Effector CD8-positive, alpha-beta T cell (primary cell): ENCODE measurements around the gene ERCC6L.
"Not testable (repeated sequence)": the region's sequence is repeated elsewhere in the genome, so short reads cannot be mapped to it uniquely, and the experiment has no call there.

Source experiments
- DNase-seq: peaks from one replicate; lab custom pipeline; 2025; lab: John Stamatoyannopoulos, UW

Gene ERCC6L

DNA sequence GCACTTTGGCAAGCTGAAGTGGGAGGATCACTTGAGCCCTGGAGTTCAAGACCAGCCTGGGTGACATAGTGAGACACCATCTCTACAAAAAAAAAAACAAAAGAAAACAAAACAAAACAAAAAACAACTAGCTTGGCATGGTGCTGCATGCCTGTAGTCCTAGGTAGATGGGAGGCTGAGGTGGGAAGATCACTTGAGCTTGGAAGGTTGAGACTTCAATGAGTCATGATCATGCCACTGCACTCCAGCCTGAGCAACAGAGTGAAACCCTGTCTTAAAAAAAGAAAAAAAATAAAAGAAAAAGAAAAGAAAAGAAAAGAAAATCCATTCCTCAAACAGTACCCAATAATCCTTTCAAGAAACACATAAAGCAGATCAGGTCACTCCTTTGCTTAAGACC is 14.9 kb upstream of the ERCC6L start:
- DNase-seq: no peak

DNA sequence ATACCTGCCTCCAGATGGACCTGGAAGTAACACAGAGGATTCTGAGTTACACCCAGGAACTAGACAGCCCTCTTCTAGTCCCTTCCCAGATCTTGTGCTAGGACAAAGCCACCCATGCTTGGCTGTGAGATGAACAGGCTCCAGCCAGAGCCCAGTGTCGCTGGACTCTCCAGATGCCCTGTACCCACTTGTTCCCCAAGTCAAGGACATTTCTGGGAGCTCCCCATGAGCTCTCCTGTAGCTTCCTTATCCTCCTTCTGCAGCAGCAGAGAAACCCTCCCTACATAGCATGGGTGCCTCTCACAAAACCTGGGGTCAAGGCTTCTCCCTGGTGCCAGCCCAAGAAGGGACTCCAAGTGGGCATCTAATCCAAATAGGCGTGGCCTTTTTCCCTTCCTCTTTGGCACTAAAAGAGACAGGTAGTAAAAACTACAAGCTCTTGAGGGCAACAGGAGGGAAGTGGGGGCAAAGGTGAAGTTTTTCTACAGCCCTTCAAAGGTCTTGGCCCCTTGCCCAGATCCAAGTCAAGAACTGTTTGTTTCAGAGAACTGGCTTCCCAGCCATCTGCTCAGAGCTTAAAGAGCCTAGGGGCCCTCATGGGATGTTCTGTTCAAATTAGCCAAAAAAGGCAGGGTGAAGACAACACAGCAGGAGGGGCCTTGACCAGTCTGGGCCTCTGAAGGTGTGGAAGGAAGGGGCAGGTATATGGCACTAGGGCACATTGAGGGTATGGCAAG is 8.5 kb upstream of the ERCC6L start:
- DNase-seq: no peak

DNA sequence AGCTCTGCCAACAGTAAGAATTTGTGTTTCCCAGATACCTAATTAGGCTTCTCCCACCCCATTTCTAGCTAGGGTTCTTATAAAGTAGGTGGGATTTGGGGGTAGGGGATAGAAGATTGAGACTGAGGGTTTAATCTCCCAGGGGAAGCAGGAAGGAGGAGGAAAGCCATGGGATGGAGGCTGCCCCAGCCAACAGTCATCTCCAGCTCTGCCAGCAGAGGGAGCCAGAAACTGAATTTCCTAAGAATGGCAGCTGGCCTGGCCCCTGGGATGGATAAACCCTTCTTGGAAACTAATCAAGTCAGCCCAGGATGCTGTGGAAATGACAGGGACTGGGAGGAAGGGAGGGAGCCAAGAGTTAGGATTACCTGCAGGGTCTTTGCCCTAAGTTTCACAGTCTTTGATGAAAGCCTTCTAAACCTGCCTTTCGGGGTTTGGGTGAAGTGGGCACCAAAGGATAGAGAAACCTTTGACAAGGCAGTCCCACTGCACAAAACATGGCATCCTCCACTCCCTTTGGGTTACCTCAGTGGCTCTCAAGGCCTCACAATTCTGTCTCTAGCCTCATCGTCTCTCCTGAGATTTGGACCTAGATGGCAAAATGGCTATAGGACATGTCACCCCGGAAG is 6.7 kb upstream of the ERCC6L start:
- DNase-seq: peak; percentile 1

DNA sequence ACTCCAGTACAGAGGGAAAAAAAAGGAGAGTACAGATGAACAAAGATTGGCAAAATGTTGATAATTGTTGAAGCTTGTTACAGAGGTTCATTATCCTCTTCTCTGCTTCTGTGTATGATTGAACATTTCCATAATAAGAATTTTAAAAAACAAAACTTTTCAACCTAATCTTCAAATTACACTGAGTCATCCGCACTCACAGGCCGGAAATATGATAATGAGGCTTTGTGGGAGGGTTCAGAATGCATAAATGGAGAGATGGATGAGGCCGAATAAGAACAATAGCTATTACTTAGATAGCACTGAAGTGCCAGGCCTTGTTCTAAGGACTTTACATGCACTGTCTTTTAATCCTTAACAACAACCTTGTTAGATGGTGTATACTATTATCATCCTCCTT is 4.6 kb upstream of the ERCC6L start:
- DNase-seq: no peak

DNA sequence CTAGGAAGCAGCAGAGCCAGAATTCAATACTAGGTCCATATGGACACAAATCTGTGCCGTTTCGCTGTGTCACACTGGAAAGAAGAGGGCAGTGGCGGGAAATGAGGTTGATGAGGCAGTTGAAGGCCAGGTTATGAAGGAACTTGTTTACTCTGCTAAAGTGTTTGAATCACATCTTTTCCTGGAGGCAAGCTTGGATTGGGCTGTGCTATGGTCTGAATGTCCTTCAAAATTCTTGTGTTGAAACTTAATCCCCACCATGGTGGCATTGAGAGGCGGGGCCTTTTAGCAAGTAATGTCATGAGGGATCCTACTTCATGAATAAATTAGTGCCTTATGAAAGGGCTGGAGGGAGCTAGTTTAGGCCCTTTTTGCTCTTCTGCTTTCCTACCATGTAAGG is 2.1 kb upstream of the ERCC6L start:
- no peak for DNase-seq

DNA sequence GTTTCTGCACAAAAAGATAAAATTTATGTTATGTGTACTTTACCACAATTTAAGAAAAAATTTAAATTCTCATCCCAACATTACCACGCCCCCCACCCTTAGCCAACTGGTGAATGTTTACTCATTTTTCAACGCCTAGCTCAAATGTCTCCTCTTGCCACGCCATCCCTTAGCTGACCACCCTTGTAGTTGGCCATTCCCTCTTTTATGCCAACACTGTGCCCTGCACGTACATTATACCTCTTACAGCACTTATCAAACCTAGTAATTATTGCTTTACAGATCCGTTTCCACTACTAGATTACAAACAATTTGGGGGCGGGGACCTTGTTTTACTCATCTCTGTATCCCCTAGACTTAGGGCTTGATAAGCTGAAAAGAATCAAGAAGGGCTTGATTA is 644 bp downstream of the ERCC6L start:
- DNase-seq: no peak

DNA sequence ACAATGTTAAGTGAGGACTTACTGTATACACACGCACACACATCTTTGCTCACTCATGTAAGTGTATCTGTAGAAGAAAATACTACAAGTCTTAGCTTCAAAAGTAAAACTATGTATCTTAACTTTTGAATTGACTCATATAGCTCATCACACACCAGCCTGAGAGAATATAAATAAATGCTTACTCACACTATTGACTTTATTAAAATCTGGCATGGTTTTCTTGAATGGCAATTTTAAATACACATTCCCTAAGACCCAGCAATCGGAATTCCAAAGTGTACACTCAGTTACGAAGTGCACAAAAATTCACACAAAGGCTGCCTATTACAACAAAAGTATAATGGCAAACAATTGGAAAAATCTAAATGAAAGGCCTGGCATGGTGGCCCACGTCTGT is 2.0 kb downstream of the ERCC6L start:
- DNase-seq: no peak

DNA sequence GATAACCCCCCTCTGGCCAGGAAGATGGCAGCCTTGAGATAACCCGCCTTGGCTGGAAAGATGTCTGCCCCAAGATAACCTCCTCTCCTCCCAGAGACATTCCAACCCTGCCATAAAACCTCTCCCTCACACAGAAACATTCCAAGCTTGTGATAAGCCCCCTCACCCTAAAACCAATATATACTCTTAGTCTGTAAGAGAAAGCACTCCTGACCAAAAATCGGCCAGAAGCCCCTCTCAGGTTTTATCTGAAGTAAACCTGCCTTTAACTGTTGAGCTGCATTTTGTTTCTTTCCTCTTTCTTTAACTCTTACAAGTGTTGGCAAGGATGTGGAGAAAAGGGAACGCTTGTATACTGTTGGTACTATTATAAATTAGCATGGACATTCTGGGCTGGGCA is 8.5 kb downstream of the ERCC6L start:
- no peak for DNase-seq

DNA sequence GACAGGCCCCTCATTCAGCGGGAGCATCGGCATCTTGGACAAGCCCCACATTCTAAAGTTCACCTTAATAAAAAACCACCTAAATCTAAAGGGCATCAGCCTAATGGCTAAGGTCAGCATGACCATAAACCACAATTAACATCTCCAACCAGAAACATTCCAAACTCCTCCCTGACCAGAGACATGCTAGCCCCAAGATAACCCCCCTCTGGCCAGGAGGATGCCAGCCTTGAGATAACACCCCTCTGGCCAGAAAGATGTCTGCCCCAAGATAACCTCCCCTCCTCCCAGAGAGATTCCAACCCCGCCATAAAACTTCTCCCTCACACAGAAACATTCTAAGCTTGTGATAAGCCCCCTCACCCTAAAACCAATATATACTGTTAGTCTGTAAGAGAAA is 18.5 kb downstream of the ERCC6L start:
- not testable (repeated sequence) for DNase-seq

DNA sequence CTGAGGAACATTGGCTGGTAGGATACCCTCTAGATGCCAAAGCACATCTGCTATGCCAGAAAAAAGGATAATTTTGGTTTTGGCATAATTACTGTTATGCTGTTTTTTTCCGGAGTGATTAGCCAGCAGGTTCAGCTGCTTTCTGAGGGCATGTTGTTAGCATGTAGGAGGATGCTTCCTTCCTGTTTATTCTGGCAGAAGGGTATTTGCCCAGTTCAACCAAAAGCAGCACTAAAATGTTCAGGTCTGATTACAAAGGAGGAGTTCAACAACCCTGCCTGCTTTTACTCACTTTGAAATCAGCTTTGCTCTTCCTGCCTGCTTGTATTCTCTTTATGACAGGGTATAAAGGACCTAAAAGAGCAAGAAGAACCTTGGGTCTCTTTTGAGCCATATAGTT is 21.9 kb downstream of the ERCC6L start:
- DNase-seq: no peak

DNA sequence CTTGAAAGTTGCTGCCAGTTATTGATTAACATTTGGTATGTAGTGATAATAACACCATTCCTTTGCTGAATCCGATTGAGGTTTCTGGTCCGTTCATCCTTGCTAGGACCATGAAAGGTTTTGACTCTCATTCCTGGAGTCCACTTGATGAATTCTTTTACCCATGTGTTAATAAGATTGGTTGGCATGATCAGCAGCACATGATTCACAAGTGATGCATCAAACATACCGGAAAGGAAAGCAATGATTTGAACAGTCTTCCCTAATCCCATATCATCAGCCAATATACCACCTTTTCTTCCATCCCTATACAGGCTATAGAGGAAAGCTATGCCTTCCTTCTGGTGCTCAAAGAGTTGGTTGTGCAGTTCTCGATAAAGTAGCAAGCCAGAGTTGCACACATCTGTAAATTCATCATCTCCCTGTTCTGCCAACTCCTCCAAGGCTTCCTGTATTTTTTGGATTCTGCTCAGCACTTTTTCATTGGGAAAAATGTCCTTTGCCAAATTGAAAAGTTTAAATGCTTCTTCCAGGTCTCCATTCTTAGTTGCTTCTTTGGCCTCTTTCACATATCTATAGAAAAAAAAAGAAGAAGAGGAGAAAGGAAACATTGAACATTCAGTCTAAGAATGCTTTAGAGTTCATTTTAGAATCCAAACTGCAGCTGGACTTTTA is 30.6 kb downstream of the ERCC6L start:
- no peak for DNase-seq

DNA sequence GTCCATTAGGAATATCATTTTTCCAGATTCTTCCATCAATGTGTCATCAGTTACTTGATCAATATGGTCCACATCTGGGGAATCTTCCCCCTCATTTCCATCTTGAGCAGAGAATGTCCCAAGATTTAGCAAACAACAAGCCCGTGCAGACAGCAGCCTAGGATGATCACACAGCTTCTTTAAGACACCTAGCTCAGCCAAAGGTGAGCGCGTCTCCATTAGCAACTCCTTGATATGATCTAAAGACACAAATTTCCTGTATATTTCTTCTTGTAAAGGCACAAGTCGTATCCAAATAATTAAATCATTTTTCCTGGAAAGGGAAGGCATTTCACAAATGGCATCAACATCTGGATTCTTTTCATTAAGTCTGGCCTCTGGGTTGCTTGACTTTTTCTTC is 31.5 kb downstream of the ERCC6L start:
- no peak for DNase-seq

DNA sequence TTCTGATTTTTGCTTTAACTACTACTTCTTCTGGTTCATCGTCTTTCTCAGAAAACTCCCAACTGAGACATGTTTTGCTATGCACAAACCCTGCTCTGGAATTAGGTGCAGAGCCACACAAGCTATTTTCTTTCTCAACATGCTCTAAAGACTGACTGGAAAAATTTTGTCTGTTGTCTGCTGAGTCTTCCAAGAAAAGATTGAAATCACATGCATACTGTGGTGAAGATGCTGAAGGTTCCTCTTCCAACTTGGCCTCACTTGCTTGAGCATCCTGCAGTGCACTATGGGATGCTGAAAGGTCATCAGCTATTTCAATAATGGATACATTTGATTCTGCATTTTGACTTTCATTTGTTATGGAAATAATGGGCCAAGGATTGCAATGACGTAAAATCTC is 33.1 kb downstream of the ERCC6L start:
- DNase-seq: no peak

DNA sequence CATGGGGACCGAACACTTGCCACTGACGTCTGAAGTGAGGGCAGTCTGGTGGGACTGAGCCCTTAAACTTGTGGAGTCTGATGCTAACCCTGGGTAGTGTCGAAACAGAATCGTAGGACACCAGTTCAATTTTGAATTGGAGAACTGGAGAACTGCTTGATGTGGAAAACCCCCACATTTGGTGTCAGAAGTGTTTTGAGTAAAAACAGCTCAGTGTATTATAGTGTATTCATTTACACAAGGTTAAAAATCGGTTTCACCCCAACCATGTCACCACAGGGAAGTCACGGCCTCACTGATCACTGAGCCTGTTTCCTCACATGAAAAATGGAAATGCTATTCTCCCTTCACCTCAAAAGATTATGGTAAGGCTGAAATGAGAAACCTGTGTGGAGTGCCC is 35.4 kb downstream of the ERCC6L start:
- DNase-seq: no peak

DNA sequence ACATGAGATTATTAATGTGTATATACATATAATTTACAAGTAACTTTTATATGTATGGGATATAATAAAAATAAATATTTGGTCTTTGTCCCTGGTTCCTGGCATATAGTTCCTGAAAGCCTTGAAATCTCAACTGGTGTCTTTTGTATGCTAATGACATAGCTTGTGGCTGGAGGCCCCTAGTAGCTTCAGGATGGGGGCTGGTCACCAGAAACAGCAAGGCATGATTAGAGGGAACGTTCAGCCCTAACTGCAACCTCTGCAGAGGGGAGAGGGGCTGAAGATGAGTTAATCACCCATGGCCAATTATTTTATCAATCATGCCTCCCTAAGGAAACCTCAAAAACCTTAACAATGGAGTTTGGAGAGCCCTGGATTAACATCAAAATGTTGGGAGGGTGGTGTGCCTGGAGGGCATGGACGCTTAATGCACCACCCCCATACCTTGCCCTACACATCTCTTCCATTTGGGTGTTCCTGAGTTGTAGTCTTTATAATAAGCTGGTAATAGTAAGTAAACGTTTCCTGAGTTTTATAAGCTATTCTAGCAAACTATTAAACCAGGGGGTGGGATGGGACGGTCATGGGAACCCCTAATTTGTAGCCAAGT is 35.9 kb downstream of the ERCC6L start:
- DNase-seq: no peak

DNA sequence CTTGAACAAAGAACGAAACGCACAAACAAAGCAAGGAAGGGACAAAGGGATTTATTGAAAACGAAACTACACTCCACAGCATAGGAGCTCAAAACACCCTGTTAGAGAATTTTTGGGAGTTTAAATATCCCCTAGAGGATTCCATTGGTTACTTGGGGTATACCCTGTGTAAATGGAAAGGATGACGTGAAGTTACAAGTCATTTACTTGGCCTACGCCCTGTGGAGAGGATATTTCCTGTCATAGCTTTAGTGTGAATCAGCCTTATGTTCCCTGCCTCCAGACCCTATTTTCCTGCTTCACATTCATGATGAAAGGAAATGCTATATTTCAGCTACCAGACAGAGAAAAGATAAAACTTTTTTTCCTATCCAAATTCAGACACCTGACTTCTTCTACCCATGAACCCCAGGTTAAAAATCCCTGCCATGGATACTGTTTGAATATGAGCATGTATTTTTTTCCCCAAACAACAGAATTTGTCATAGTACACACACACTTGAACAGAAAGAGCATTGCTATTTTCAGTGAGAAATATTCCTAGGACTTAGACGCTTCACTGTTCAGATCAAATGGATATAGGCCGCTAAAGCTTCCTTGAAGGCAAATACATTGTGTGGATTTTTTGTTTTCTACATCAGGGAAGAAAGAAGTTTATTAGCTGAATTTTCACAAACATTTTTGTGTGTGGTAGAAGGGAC is 36.8 kb downstream of the ERCC6L start:
- DNase-seq: no peak

DNA sequence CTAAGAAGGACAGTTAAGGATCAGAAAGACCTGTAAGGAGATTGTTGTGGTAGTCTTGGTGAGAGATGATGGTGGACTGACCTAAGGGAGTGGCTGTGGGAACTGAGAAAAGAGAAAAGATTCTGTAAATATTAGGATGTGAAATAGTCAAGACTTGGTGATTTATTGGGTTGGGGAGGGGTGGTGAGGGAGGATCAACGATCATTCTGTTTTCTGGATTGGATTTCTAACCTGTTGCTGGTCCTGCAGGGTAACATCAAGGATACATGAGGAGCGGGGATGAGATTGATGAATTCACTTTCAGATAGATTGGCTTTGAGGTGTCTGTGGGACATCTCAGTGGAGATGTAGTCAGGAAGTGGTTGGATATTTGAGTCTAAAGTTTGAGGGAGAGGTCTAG is 55.9 kb downstream of the ERCC6L start:
- no peak for DNase-seq

DNA sequence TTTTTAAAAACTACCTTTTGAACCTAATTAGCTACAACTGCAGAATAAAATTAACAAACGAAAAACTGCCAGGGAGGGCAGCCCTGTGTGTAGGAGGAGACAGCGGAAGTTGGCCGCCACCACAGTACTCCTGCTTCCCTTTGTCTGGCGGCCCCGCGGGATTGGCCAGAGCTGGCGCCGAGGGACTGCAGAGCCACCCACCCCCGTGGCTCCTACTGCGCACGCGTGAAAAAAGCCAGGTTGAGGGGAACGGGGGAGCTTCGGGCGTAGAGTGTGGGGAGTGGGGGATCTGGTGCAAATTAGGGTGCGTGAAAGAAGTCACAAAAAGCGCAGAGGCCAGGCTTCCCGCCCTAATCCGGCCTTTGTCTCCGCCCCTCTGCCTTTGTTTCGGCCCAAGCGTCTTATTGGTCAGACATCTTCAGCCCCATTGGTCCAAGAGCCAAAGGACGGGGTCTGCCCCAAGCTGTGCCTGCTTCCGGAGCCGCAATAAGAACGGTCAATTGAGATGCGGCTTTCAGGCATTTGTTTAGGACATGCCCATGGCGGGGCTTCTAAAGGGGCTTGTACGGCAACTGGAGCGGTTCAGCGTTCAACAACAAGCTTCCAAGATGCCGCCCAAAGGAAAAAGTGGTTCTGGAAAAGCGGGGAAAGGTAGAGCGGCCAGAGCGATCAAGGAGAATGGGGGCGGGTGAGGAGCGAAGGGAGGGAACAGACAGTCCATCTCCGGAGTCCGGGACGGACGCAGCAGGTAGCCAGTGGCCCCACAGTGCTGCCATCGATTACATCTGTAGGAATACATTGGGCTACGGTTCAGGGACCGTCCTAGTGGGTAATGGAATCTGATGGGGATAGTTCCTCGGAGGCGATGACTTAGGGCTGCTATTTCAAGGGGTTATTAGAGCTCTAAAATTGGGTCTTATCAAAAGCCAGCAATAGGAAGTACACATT is 57.4 kb downstream of the ERCC6L start, which contains the start of gene PIN4:
TSS of gene PIN4 (plus strand) at position 580 of the 948 bp plus-strand sequence. CDS start at position 609, 29 bp downstream.
- DNase-seq: peak; percentile 81

DNA sequence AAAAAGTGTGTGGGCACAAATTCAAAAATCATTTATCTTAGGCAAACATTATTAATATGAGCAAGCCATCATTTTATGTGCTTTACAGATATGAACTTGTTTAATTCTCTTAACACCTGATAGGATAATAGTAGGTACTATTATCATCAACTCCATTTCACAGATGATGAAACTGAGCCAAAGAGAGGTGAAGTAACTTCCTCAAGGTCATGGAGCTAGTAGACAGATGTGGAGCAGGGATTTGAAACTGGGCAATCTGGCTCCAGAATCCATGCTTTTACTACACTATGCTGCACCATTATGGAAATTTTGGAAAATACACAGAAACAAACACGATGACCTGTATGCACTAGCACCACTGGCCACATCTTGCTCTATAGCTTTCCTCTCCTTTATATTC is 58.3 kb downstream of the ERCC6L start:
- no peak for DNase-seq

DNA sequence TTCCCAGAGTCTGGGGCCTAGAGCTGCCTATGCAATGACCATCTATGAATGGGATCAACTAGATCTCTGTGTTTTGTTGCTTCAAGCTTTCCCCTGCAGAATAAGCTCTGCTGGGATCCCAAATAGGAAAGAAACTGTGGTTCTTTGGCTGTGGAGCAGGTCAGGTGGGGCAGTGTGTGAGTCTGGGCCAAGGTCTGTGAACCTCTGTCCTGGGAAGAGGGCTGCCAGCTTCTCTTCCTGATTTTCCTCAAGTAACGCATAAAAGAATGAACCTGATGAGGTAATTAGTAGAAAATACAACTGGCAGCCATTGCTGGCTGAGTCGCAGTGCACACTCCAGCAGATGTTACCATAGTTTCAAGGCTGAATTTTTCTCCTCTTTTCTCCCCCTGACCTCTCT is 61.8 kb downstream of the ERCC6L start:
- DNase-seq: no peak

DNA sequence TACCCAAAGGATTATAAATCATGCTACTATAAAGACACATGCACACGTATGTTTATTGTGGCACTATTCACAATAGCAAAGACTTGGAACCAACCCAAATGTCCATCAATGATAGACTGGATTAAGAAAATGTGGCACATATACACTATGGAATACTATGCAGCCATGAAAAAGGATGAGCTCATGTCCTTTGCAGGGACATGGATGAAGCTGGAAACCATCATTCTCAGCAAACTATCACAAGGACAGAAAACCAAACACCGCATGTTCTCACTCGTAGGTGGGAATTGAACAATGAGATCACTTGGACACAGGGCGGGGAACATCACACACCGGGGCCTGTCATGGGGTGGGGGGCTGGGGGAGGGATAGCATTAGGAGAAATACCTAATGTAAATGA is 62.5 kb downstream of the ERCC6L start:
- DNase-seq: not testable (repeated sequence)
